Measurements from ENCODE around the gene SAMM50. TPM values are rescaled to one million over a fixed set of nuclear protein-coding genes. Genes with fewer than 3 reads are reported as not detected.

Gene SAMM50
- total and polyA plus RNA-seq, 4 donors, result 19.2 to 30.1 (median 26.0) TPM

DNA sequence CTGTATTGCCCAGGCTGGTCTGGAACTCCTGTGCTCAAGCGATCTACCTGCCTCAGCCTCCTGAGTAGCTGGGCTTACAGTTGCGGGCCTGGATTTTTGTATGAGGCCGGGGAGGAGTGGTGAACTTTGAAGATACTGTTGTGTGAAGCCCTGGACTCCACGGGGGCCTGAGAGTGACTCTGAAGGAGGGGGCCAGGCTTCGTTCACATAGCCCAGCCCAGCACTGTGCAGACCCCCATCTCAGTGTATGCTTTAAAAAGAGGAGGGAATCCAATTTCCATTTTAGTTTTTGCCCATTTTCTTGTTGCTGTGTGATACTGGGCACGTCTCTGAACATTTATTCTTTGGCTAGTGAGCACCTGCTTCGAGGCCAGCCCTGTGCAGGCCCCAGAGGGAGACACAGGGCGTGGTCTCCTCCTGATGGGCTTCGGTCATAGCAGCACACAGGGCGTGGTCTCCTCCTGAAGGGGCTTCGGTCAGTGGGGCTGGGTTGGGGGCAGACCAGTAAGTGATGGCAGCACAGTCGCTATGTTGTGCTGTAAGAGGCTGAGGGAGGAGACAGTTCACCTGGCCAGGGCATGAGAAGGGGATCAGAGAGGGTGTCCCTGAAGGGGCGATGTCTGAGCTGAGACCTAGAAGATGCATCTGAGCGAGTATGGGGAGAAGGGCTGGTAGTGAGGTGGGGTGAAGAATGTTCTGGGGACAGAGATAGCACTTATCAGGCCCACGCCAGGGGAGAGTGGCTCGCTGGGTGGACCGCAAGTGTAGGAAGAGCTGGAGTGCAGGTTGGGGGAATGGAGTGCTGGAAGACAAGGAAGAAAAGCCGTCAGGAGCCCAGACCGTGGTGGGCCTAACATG lies 14.0 kb downstream of the SAMM50 start:
- H3K27me3 ChIP-seq (ENCODE audit: control insufficient read depth in 4 of 4, insufficient read depth in 4 of 4, low read length in 3 of 4), result no peaks in the 10 kb centered on the region
- H3K9ac ChIP-seq (ENCODE audit: low read depth in 1 of 2, low read length in 2 of 2), result no peak overlapping the region
- TF ChIP-seq RAD21 (IDR thresholded peaks at IDR 0.05), result no peak
- no peak for TF ChIP-seq RXRA (IDR thresholded peaks at IDR 0.05)
- TF ChIP-seq FOXA1 (IDR thresholded peaks at IDR 0.05), result no peak
- TF ChIP-seq EGR1 (IDR thresholded peaks at IDR 0.05; ENCODE audit: low read depth in 2 of 2), result no peak
- no peak for TF ChIP-seq GABPA (IDR thresholded peaks at IDR 0.05 in 1 of 2, conservative IDR thresholded peaks at IDR 0.05 in 1 of 2)
- TF ChIP-seq, protein P1, sequence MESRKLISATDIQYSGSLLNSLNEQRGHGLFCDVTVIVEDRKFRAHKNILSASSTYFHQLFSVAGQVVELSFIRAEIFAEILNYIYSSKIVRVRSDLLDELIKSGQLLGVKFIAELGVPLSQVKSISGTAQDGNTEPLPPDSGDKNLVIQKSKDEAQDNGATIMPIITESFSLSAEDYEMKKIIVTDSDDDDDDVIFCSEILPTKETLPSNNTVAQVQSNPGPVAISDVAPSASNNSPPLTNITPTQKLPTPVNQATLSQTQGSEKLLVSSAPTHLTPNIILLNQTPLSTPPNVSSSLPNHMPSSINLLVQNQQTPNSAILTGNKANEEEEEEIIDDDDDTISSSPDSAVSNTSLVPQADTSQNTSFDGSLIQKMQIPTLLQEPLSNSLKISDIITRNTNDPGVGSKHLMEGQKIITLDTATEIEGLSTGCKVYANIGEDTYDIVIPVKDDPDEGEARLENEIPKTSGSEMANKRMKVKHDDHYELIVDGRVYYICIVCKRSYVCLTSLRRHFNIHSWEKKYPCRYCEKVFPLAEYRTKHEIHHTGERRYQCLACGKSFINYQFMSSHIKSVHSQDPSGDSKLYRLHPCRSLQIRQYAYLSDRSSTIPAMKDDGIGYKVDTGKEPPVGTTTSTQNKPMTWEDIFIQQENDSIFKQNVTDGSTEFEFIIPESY (IDR thresholded peaks at IDR 0.05), result no peak
- TF ChIP-seq YY1 (IDR thresholded peaks at IDR 0.05), result no peak
- TF ChIP-seq JUND (IDR thresholded peaks at IDR 0.05), result no peak
- TF ChIP-seq NR2F2 (IDR thresholded peaks at IDR 0.05), result no peak
- DNase-seq (ENCODE audit: low spot score), result peak; percentile 80
- peaks cover 20 to 72% (median 54%) of the 10 kb centered on the region in 4 donors for H3K36me3 ChIP-seq (ENCODE audit: control insufficient read depth in 4 of 4, insufficient read depth in 3 of 4, low read depth in 1 of 4, low read length in 3 of 4)
- no peak overlapping the region for H3K4me3 ChIP-seq (ENCODE audit: low read depth in 1 of 3, low read length in 3 of 3)
- no peaks in the 10 kb centered on the region for H3K9me3 ChIP-seq (ENCODE audit: control insufficient read depth in 4 of 4, low read length in 3 of 4)
- no peak overlapping the region for H3K27ac ChIP-seq (ENCODE audit: low read depth in 1 of 2, low read length in 2 of 2)
- peaks cover 0 to 3% (median 0%) of the 10 kb centered on the region in 4 donors for H3K4me1 ChIP-seq (ENCODE audit: control insufficient read depth in 4 of 4, insufficient read depth in 4 of 4, low read length in 3 of 4)
- WGBS, result 95% methylated on average over 19 of the region's 19 CpGs

DNA sequence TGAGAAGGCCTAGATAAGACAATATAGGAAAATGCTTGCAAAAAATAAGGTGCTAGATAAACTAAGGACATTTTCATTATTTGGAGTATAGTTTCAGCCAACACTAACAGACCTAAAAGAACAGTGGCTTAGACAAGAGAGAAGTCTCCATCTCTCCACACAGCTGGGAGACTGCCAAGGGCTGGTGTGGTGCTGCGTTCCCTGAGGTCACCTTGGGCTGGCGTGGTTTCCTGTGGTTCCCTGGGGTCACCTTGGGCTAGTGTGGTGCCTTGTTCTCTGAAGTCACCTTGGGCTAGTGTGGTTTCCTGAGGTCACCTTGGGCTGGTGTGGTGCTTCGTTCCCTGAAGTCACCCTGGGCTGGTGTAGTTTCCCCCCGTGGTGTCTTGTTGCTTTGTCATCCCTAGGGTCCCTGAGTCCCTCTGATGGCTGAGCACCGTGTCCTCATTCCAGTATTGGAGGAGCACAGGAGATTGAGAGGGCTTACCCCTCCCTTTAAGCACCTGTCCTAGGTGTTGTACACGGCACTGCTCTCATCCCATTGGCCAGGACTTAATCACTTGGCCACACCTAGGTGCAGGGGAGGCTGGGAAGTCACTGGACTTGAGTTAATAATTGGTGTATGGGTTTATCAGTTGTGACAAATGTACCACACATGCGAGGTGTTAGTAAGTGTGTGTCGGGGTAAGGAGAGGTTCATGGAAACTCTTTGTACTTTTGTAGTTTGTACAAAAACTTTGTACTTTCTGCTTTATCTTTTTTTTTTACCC lies 14.9 kb downstream of the SAMM50 start:
- Histone ChIP-seq H3K9me3 (ENCODE audit: control insufficient read depth in 4 of 4, low read length in 3 of 4) (no peaks in the 10 kb centered on the region), H3K4me1 (ENCODE audit: control insufficient read depth in 4 of 4, insufficient read depth in 4 of 4, low read length in 3 of 4) (peaks cover 0 to 3% (median 0%) of the 10 kb centered on the region in 4 donors), H3K4me3 (ENCODE audit: low read depth in 1 of 3, low read length in 3 of 3) (no peak overlapping the region), H3K9ac (ENCODE audit: low read depth in 1 of 2, low read length in 2 of 2) (no peak overlapping the region), H3K27ac (ENCODE audit: low read depth in 1 of 2, low read length in 2 of 2) (no peak overlapping the region), H3K27me3 (ENCODE audit: control insufficient read depth in 4 of 4, insufficient read depth in 4 of 4, low read length in 3 of 4) (no peaks in the 10 kb centered on the region), H3K36me3 (ENCODE audit: control insufficient read depth in 4 of 4, insufficient read depth in 3 of 4, low read depth in 1 of 4, low read length in 3 of 4) (peaks cover 19 to 70% (median 55%) of the 10 kb centered on the region in 4 donors)
- no peak for TF ChIP-seq MAX (IDR thresholded peaks at IDR 0.05)
- TF ChIP-seq EGR1 (IDR thresholded peaks at IDR 0.05; ENCODE audit: low read depth in 2 of 2), result no peak
- TF ChIP-seq TAF1 (conservative IDR thresholded peaks at IDR 0.05), result no peak
- no peak for TF ChIP-seq RXRA (IDR thresholded peaks at IDR 0.05)
- no peak for TF ChIP-seq JUND (IDR thresholded peaks at IDR 0.05)
- TF ChIP-seq REST (IDR thresholded peaks at IDR 0.05), result no peak
- TF ChIP-seq FOXA2 (IDR thresholded peaks at IDR 0.05), result no peak
- peak; percentile 52 for DNase-seq (ENCODE audit: low spot score)
- 77% methylated on average over 8 of the region's 8 CpGs for WGBS

All from liver (tissue), 9 donors.